MM.1S (cell line): ENCODE data around the gene DYNC2H1.

Experiments
- DNase-seq: peaks from one replicate; pipeline ENCODE4 v3.0.0-alpha.2; 2015
- H2AFZ ChIP-seq: fragments of 300-600 bp; sonication (generic); 2 replicates; pipeline ENCODE4 v1.6.0; 2016; ENCODE audit warnings: antibody characterized with exemption, low read length
- H3F3A ChIP-seq: fragments of 300-600 bp; sonication (generic); 2 replicates; pipeline ENCODE4 v1.6.1; 2016; ENCODE audit warnings: mild to moderate bottlenecking, antibody characterized with exemption, low read length, moderate library complexity, mixed read lengths; ENCODE audit not compliant: insufficient read depth
- H3K27ac ChIP-seq: fragments of 300-600 bp; sonication (generic); 2 replicates; pipeline ENCODE4 v1.5.1; 2016; ENCODE audit warnings: mild to moderate bottlenecking, low read length
- H3K27me3 ChIP-seq: fragments of 300-600 bp; sonication (generic); replicated peaks from 2 replicates; pipeline ENCODE4 v1.6.0; 2016; ENCODE audit warnings: low read length; ENCODE audit not compliant: insufficient read depth
- H3K36me3 ChIP-seq: fragments of 300-600 bp; sonication (generic); replicated peaks from 2 replicates; pipeline ENCODE4 v1.6.1; 2016; ENCODE audit warnings: mild to moderate bottlenecking, low read length, mixed read lengths; ENCODE audit not compliant: insufficient read depth
- H3K4me1 ChIP-seq: fragments of 300-600 bp; sonication (generic); 2 replicates; pipeline ENCODE4 v1.6.1; 2016; ENCODE audit warnings: low read length, mixed read lengths
- H3K4me2 ChIP-seq: fragments of 300-600 bp; sonication (generic); 2 replicates; pipeline ENCODE4 v1.6.0; 2016; ENCODE audit warnings: low read depth, low read length
- H3K4me3 ChIP-seq: fragments of 300-600 bp; sonication (generic); 2 replicates; pipeline ENCODE4 v1.5.1; 2016; ENCODE audit warnings: low read length, mixed read lengths
- H3K79me2 ChIP-seq: fragments of 300-600 bp; sonication (generic); 2 replicates; pipeline ENCODE4 v1.6.1; 2016; ENCODE audit warnings: mixed run types, low read length, mixed read lengths
- H3K9ac ChIP-seq: fragments of 300-600 bp; sonication (generic); 2 replicates; pipeline ENCODE4 v1.6.1; 2016; ENCODE audit warnings: low read length, mixed read lengths
- H3K9me2 ChIP-seq: fragments of 300-600 bp; sonication (generic); replicated peaks from 2 replicates; pipeline ENCODE4 v1.6.1; 2016; ENCODE audit warnings: mild to moderate bottlenecking, low read length, mixed read lengths; ENCODE audit not compliant: insufficient read depth
- H3K9me3 ChIP-seq: fragments of 300-600 bp; sonication (generic); replicated peaks from 2 replicates; pipeline ENCODE4 v1.6.1; 2016; ENCODE audit warnings: mild to moderate bottlenecking, low read length, mixed read lengths; ENCODE audit not compliant: insufficient read depth
- H4K20me1 ChIP-seq: fragments of 300-600 bp; sonication (generic); 2 replicates; pipeline ENCODE4 v1.6.1; 2016; ENCODE audit warnings: mild to moderate bottlenecking, low read length, moderate library complexity, mixed read lengths; ENCODE audit not compliant: insufficient read depth
- EZH2 ChIP-seq: fragments of 300-600 bp; sonication (generic); optimal IDR thresholded peaks from 2 replicates; pipeline ENCODE3; 2017; ENCODE audit warnings: low read depth, mild to moderate bottlenecking, antibody characterized with exemption, low read length, mixed read lengths
- EZH2phosphoT487 ChIP-seq: fragments of 300-600 bp; sonication (generic); IDR thresholded peaks from 2 replicates; pipeline ENCODE4 v1.6.1; 2018; ENCODE audit warnings: antibody characterized with exemption, low read length
- TF ChIP-seq, protein P1 (sequence below): fragments of 300-600 bp; sonication (generic); IDR thresholded peaks from 2 replicates; pipeline ENCODE4 v1.5.1; 2016; ENCODE audit warnings: antibody characterized with exemption, low read length, mixed read lengths

Gene DYNC2H1

DNA sequence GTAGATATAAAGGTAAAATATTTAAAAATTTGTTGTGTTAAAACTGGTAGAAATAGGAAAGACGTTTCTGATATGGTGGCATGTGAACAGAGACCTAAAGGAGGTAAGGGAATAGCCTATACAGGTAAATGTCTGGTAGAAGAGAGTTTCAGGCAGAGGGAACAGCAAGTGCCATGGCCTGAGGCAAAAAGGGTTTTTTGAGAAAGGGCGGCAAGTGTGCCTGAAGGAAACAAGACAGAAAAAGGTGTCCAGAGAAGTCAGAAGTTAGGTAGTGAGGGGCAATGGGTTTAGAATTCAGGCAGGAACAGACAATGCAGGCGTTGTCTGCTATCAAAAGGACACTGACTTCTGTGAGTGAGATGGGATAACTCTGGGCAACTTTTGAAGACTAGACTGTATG, 339.7 kb downstream of the DYNC2H1 start:
- Histone ChIP-seq H3K4me3 (no peak overlapping the region), H4K20me1 (no peaks in the 10 kb centered on the region), H3K4me1 (no peaks in the 10 kb centered on the region), H3K36me3 (no peaks in the 10 kb centered on the region), H3K9me2 (no peaks in the 10 kb centered on the region), H3K9ac (no peak overlapping the region), H3F3A (no peaks in the 10 kb centered on the region), H3K27me3 (no peaks in the 10 kb centered on the region), H3K4me2 (no peak overlapping the region), H3K27ac (no peak overlapping the region), H2AFZ (no peak overlapping the region), H3K9me3 (no peaks in the 10 kb centered on the region), H3K79me2 (no peaks in the 10 kb centered on the region)
- no peak for DNase-seq
- TF ChIP-seq, protein P1, sequence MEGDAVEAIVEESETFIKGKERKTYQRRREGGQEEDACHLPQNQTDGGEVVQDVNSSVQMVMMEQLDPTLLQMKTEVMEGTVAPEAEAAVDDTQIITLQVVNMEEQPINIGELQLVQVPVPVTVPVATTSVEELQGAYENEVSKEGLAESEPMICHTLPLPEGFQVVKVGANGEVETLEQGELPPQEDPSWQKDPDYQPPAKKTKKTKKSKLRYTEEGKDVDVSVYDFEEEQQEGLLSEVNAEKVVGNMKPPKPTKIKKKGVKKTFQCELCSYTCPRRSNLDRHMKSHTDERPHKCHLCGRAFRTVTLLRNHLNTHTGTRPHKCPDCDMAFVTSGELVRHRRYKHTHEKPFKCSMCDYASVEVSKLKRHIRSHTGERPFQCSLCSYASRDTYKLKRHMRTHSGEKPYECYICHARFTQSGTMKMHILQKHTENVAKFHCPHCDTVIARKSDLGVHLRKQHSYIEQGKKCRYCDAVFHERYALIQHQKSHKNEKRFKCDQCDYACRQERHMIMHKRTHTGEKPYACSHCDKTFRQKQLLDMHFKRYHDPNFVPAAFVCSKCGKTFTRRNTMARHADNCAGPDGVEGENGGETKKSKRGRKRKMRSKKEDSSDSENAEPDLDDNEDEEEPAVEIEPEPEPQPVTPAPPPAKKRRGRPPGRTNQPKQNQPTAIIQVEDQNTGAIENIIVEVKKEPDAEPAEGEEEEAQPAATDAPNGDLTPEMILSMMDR, result no peak
- no peak for TF ChIP-seq EZH2phosphoT487
- TF ChIP-seq EZH2, result no peak

DNA sequence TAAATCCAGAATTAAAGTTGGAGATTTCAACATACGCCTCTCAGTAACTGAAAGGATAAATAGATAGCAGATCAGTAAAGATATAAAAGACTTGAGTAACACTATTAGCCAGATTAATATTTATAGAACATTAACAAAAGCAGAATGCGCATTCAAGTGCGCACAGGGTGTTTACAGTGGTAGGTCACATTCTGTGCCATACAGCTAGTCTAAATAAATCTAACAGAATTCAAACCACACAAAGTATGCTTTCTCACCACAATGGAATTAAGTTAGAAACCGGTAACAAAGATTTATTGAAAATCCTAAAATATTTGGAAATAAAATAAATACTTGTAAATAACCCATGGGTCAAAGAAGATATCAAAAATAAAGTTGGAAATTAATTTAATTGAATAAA, 341.0 kb downstream of the DYNC2H1 start:
- H3F3A ChIP-seq, result no peaks in the 10 kb centered on the region
- DNase-seq, result no peak
- H3K4me3 ChIP-seq, result no peak overlapping the region
- TF ChIP-seq, protein P1, result no peak
- TF ChIP-seq EZH2 (no peak), EZH2phosphoT487 (no peak)
- no peaks in the 10 kb centered on the region for H3K79me2 ChIP-seq
- no peaks in the 10 kb centered on the region for H3K27me3 ChIP-seq
- no peak overlapping the region for H3K9ac ChIP-seq
- no peaks in the 10 kb centered on the region for H3K36me3 ChIP-seq
- no peaks in the 10 kb centered on the region for H3K9me3 ChIP-seq
- H2AFZ ChIP-seq, result no peak overlapping the region
- H3K9me2 ChIP-seq, result no peaks in the 10 kb centered on the region
- no peak overlapping the region for H3K27ac ChIP-seq
- no peak overlapping the region for H3K4me2 ChIP-seq
- H4K20me1 ChIP-seq, result no peaks in the 10 kb centered on the region
- H3K4me1 ChIP-seq, result no peaks in the 10 kb centered on the region

DNA sequence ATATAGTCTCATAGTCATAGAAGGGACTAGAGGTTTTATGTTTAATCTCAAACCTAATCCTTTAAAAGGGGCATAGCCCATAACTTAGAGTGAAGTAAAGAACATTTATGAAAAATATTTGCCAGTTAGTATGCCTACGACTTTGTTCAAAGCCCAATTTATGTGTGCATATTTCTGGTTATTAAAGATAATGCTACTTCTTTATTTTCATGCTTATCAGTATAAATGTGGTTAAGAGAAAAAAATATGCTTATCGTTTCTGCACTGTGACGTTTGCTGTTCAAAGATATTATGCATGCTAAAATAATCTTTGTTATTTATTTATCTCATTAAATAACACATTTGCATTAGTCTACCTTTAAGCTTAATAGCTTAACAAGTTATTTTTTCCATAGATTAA, 343.9 kb downstream of the DYNC2H1 start:
- Histone ChIP-seq H3K27ac (no peak overlapping the region), H2AFZ (no peak overlapping the region), H3K27me3 (no peaks in the 10 kb centered on the region), H3F3A (no peaks in the 10 kb centered on the region), H4K20me1 (no peaks in the 10 kb centered on the region), H3K4me3 (no peak overlapping the region), H3K4me1 (no peaks in the 10 kb centered on the region), H3K9me3 (no peaks in the 10 kb centered on the region), H3K4me2 (no peak overlapping the region), H3K79me2 (no peaks in the 10 kb centered on the region), H3K36me3 (no peaks in the 10 kb centered on the region), H3K9me2 (no peaks in the 10 kb centered on the region), H3K9ac (no peak overlapping the region)
- no peak for DNase-seq
- no peak for TF ChIP-seq EZH2
- TF ChIP-seq, protein P1, result no peak
- TF ChIP-seq EZH2phosphoT487, result no peak
